GM23338 (cell line): ENCODE measurements around the gene ZMAT5. TPM values are rescaled to one million over a fixed set of nuclear protein-coding genes. Genes with fewer than 3 reads are reported as not detected.

Source experiments
- ATAC-seq: fragments of 200-7000 bp; cut with Tn5 transposase; 3 replicates; pipeline ENCODE4 v1.9.1; 2020
- DNase-seq: peaks from one replicate; pipeline ENCODE4 v3.0.0-alpha.2; 2015; ENCODE audit warnings: low spot score
- H2AFZ ChIP-seq: fragments of 200-600 bp; sonication (generic); 2 replicates; pipeline ENCODE4 v1.8.0; 2016; ENCODE audit warnings: antibody characterized with exemption, mild to moderate bottlenecking, moderate library complexity
- H3F3A ChIP-seq: fragments of 200-600 bp; sonication (generic); replicated peaks from 2 replicates; pipeline ENCODE4 v1.8.0; 2017; ENCODE audit warnings: antibody characterized with exemption, mixed run types, low read depth
- H3K27ac ChIP-seq: fragments of 200-600 bp; sonication (generic); 2 replicates; pipeline ENCODE4 v1.6.1; 2016; ENCODE audit warnings: low read depth
- H3K27me3 ChIP-seq: fragments of 200-600 bp; sonication (generic); 2 replicates; pipeline ENCODE4 v1.8.0; 2016; ENCODE audit warnings: mild to moderate bottlenecking, mixed run types, moderate library complexity; ENCODE audit not compliant: insufficient read depth
- H3K36me3 ChIP-seq: fragments of 200-600 bp; sonication (generic); 2 replicates; pipeline ENCODE4 v1.8.0; 2016; ENCODE audit warnings: mild to moderate bottlenecking; ENCODE audit not compliant: insufficient read depth
- H3K4me1 ChIP-seq: fragments of 200-600 bp; sonication (generic); 2 replicates; pipeline ENCODE4 v1.8.0; 2016; ENCODE audit warnings: mild to moderate bottlenecking, moderate library complexity; ENCODE audit not compliant: insufficient read depth
- H3K4me2 ChIP-seq: fragments of 200-600 bp; sonication (generic); 2 replicates; pipeline ENCODE4 v1.7.1; 2017; ENCODE audit warnings: mixed run types
- H3K4me3 ChIP-seq: fragments of 200-600 bp; sonication (generic); 2 replicates; pipeline ENCODE4 v1.6.1; 2016; ENCODE audit warnings: mixed run types
- H3K79me2 ChIP-seq: fragments of 200-600 bp; sonication (generic); replicated peaks from 2 replicates; pipeline ENCODE4 v1.8.0; 2017; ENCODE audit warnings: mild to moderate bottlenecking; ENCODE audit not compliant: insufficient read depth
- H3K9me2 ChIP-seq: fragments of 200-600 bp; sonication (generic); 2 replicates; pipeline ENCODE4 v1.8.0; 2017; ENCODE audit not compliant: insufficient read depth
- H4K20me1 ChIP-seq: fragments of 200-600 bp; sonication (generic); replicated peaks from 2 replicates; pipeline ENCODE4 v1.8.0; 2017; ENCODE audit warnings: mild to moderate bottlenecking; ENCODE audit not compliant: insufficient read depth
- H3K27ac Mint-ChIP-seq: 2 replicates; pipeline ENCODE4 v1.8.0; 2020; ENCODE audit warnings: inconsistent platforms, mild to moderate bottlenecking, moderate library complexity, mixed read lengths
- H3K27me3 Mint-ChIP-seq: 3 replicates; pipeline ENCODE4 v1.8.0; 2022; ENCODE audit warnings: low read depth, mild to moderate bottlenecking, moderate library complexity, mixed read lengths, inconsistent platforms; ENCODE audit not compliant: insufficient read depth, poor library complexity
- H3K36me3 Mint-ChIP-seq: 3 replicates; pipeline ENCODE4 v1.8.0; 2021; ENCODE audit warnings: low read depth, mild to moderate bottlenecking, inconsistent platforms, moderate library complexity, mixed read lengths
- H3K4me1 Mint-ChIP-seq: 3 replicates; pipeline ENCODE4 v1.8.0; 2020; ENCODE audit warnings: mild to moderate bottlenecking, inconsistent platforms, mixed read lengths
- H3K4me3 Mint-ChIP-seq: 3 replicates; pipeline ENCODE4 v1.8.0; 2021; ENCODE audit warnings: moderate library complexity, mild to moderate bottlenecking, inconsistent platforms, mixed read lengths
- H3K9me3 Mint-ChIP-seq: 3 replicates; pipeline ENCODE4 v1.8.0; 2020; ENCODE audit warnings: moderate library complexity, mild to moderate bottlenecking, inconsistent platforms, mixed read lengths
- CREB1 ChIP-seq: fragments of 250-450 bp; sonication (Bioruptor Pico); IDR thresholded peaks from 2 replicates; pipeline ENCODE4 v1.5.0; 2020; ENCODE audit warnings: low read depth, mild to moderate bottlenecking, moderate library complexity
- EZH2 ChIP-seq: fragments of 200-600 bp; sonication (generic); IDR thresholded peaks from one replicate; pipeline ENCODE4 v1.8.0; 2017; ENCODE audit warnings: antibody characterized with exemption, mild to moderate bottlenecking, low read depth; ENCODE audit not compliant: unreplicated experiment
- EZH2phosphoT487 ChIP-seq: fragments of 200-600 bp; sonication (generic); IDR thresholded peaks from one replicate; pipeline ENCODE4 v1.8.1; 2018; ENCODE audit warnings: antibody characterized with exemption; ENCODE audit not compliant: unreplicated experiment
- JUNB ChIP-seq: IDR thresholded peaks from one replicate; pipeline ENCODE4 v1.6.1; 2016; ENCODE audit warnings: antibody characterized with exemption; ENCODE audit not compliant: unreplicated experiment
- NANOG ChIP-seq: IDR thresholded peaks from 2 replicates; pipeline ENCODE4 v1.6.1; 2016; ENCODE audit warnings: antibody characterized with exemption, borderline replicate concordance
- POLR2AphosphoS5 ChIP-seq: IDR thresholded peaks from 2 replicates; pipeline ENCODE4 v1.6.1; 2016; ENCODE audit warnings: antibody characterized with exemption, low read depth
- STAT1 ChIP-seq: IDR thresholded peaks from one replicate; pipeline ENCODE4 v1.6.1; 2016; ENCODE audit warnings: antibody characterized with exemption; ENCODE audit not compliant: unreplicated experiment
- ZNF114 ChIP-seq: fragments of 250-450 bp; sonication (Bioruptor Pico); IDR thresholded peaks from 2 replicates; pipeline ENCODE4 v1.5.0; 2020; ENCODE audit warnings: mild to moderate bottlenecking, moderate library complexity
- ZNF331 ChIP-seq: fragments of 250-450 bp; sonication (Bioruptor Pico); IDR thresholded peaks from 2 replicates; pipeline ENCODE4 v1.5.0; 2020; ENCODE audit warnings: low read depth, mild to moderate bottlenecking, moderate library complexity
- polyA plus RNA-seq: library from polyadenylated mRNA; unstranded; fragments of >200 nt; fragmentation: Nextera tagmentation; extraction: Ambion mirVana; gene quantifications from 2 replicates; pipeline ENCODE4 v1.2.1, GENCODE V29; 2016
- total RNA-seq: library from RNA; depleted of rRNA; stranded (reverse); fragments of >200 nt; shearing (Covaris generic); gene quantifications from 2 replicates; pipeline ENCODE4 v1.2.3, GENCODE V29; 2014
- TF ChIP-seq, protein P1 (sequence below), 2 experiments: fragments of 200-600 bp in 1 of 2; sonication (generic) in 1 of 2; conservative IDR thresholded peaks; 2 replicates each; pipeline versions ENCODE4 v1.5.1 to v1.6.1; 2016 to 2017; ENCODE audit warnings: antibody characterized with exemption in 2 of 2, low read depth in 2 of 2, mild to moderate bottlenecking in 2 of 2, moderate library complexity in 1 of 2
- TF ChIP-seq, protein P2 (sequence below): fragments of 250-450 bp; sonication (Bioruptor Pico); IDR thresholded peaks from 2 replicates; pipeline ENCODE4 v1.5.0; 2020; ENCODE audit warnings: mild to moderate bottlenecking, moderate library complexity
- TF ChIP-seq, protein P3 (sequence below): IDR thresholded peaks from 2 replicates; pipeline ENCODE4 v1.6.1; 2016; ENCODE audit warnings: antibody characterized with exemption
- TF ChIP-seq, protein P4 (sequence below): IDR thresholded peaks from one replicate; pipeline ENCODE4 v1.6.1; 2018; ENCODE audit warnings: antibody characterized with exemption; ENCODE audit not compliant: unreplicated experiment

The ZMAT5 gene
- total and polyA plus RNA-seq, 2 experiments from 2014 or later, result 14.6 to 25.4 TPM

DNA sequence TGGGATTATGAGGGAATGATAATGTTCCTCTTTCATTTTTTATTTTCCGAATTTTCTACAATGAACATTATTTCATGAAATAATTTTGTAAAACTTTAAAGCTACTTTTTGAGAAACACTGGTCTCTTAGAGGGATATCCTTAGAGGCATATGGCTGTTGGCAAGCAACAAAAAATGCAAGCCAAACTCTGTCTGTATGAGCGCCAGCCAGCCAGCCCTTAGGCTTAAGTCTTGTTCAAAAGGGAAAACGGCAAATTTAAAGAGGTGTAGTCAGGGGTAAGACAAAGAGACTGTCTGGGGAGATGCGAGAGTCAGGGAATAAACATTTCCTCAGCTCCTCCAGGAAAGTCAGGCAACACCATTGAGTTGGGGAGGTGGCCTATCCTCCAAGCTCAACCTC, 48.8 kb upstream of the ZMAT5 start:
- no peaks in the 10 kb centered on the region for H3K4me1 ChIP-seq
- no peaks in the 10 kb centered on the region for H3F3A ChIP-seq
- no peak for DNase-seq
- H3K9me3 Mint-ChIP-seq, result no peaks in the 10 kb centered on the region
- peaks cover 16% of the 10 kb centered on the region for H3K36me3 ChIP-seq
- peaks cover 1% of the 10 kb centered on the region for H3K27me3 Mint-ChIP-seq
- no peaks in the 10 kb centered on the region for H4K20me1 ChIP-seq
- H3K4me3 Mint-ChIP-seq, result no peak overlapping the region
- no peak overlapping the region for H3K27ac ChIP-seq
- H3K27ac Mint-ChIP-seq, result 0 out of 2 replicates have a peak overlapping the region, but pooled peaks have one; percentile 1
- H3K79me2 ChIP-seq, result no peaks in the 10 kb centered on the region
- no peak overlapping the region for H3K4me2 ChIP-seq
- H3K27me3 ChIP-seq, result no peaks in the 10 kb centered on the region
- no peaks in the 10 kb centered on the region; the same call in 1 of the 3 replicates for H3K4me1 Mint-ChIP-seq
- H2AFZ ChIP-seq, result no peak overlapping the region
- no peaks in the 10 kb centered on the region for H3K9me2 ChIP-seq
- TF ChIP-seq CREB1 (CRISPR knock-in tag), result no peak
- no peak for TF ChIP-seq ZNF114
- TF ChIP-seq, protein P1, sequence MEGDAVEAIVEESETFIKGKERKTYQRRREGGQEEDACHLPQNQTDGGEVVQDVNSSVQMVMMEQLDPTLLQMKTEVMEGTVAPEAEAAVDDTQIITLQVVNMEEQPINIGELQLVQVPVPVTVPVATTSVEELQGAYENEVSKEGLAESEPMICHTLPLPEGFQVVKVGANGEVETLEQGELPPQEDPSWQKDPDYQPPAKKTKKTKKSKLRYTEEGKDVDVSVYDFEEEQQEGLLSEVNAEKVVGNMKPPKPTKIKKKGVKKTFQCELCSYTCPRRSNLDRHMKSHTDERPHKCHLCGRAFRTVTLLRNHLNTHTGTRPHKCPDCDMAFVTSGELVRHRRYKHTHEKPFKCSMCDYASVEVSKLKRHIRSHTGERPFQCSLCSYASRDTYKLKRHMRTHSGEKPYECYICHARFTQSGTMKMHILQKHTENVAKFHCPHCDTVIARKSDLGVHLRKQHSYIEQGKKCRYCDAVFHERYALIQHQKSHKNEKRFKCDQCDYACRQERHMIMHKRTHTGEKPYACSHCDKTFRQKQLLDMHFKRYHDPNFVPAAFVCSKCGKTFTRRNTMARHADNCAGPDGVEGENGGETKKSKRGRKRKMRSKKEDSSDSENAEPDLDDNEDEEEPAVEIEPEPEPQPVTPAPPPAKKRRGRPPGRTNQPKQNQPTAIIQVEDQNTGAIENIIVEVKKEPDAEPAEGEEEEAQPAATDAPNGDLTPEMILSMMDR (conservative IDR thresholded peaks at IDR 0.05; ENCODE audit: low read depth in 2 of 2), result no peak
- TF ChIP-seq, protein P2, sequence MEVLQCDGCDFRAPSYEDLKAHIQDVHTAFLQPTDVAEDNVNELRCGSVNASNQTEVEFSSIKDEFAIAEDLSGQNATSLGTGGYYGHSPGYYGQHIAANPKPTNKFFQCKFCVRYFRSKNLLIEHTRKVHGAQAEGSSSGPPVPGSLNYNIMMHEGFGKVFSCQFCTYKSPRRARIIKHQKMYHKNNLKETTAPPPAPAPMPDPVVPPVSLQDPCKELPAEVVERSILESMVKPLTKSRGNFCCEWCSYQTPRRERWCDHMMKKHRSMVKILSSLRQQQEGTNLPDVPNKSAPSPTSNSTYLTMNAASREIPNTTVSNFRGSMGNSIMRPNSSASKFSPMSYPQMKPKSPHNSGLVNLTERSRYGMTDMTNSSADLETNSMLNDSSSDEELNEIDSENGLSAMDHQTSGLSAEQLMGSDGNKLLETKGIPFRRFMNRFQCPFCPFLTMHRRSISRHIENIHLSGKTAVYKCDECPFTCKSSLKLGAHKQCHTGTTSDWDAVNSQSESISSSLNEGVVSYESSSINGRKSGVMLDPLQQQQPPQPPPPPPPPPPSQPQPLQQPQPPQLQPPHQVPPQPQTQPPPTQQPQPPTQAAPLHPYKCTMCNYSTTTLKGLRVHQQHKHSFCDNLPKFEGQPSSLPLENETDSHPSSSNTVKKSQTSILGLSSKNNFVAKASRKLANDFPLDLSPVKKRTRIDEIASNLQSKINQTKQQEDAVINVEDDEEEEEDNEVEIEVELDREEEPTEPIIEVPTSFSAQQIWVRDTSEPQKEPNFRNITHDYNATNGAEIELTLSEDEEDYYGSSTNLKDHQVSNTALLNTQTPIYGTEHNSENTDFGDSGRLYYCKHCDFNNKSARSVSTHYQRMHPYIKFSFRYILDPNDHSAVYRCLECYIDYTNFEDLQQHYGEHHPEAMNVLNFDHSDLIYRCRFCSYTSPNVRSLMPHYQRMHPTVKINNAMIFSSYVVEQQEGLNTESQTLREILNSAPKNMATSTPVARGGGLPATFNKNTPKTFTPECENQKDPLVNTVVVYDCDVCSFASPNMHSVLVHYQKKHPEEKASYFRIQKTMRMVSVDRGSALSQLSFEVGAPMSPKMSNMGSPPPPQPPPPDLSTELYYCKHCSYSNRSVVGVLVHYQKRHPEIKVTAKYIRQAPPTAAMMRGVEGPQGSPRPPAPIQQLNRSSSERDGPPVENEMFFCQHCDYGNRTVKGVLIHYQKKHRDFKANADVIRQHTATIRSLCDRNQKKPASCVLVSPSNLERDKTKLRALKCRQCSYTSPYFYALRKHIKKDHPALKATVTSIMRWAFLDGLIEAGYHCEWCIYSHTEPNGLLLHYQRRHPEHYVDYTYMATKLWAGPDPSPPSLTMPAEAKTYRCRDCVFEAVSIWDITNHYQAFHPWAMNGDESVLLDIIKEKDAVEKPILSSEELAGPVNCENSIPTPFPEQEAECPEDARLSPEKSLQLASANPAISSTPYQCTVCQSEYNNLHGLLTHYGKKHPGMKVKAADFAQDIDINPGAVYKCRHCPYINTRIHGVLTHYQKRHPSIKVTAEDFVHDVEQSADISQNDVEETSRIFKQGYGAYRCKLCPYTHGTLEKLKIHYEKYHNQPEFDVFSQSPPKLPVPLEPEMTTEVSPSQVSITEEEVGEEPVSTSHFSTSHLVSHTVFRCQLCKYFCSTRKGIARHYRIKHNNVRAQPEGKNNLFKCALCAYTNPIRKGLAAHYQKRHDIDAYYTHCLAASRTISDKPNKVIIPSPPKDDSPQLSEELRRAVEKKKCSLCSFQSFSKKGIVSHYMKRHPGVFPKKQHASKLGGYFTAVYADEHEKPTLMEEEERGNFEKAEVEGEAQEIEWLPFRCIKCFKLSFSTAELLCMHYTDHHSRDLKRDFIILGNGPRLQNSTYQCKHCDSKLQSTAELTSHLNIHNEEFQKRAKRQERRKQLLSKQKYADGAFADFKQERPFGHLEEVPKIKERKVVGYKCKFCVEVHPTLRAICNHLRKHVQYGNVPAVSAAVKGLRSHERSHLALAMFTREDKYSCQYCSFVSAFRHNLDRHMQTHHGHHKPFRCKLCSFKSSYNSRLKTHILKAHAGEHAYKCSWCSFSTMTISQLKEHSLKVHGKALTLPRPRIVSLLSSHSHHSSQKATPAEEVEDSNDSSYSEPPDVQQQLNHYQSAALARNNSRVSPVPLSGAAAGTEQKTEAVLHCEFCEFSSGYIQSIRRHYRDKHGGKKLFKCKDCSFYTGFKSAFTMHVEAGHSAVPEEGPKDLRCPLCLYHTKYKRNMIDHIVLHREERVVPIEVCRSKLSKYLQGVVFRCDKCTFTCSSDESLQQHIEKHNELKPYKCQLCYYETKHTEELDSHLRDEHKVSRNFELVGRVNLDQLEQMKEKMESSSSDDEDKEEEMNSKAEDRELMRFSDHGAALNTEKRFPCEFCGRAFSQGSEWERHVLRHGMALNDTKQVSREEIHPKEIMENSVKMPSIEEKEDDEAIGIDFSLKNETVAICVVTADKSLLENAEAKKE (CRISPR knock-in tag), result no peak
- TF ChIP-seq, protein P3, sequence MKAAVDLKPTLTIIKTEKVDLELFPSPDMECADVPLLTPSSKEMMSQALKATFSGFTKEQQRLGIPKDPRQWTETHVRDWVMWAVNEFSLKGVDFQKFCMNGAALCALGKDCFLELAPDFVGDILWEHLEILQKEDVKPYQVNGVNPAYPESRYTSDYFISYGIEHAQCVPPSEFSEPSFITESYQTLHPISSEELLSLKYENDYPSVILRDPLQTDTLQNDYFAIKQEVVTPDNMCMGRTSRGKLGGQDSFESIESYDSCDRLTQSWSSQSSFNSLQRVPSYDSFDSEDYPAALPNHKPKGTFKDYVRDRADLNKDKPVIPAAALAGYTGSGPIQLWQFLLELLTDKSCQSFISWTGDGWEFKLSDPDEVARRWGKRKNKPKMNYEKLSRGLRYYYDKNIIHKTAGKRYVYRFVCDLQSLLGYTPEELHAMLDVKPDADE, result no peak
- TF ChIP-seq POLR2AphosphoS5, result no peak
- TF ChIP-seq ZNF331 (CRISPR knock-in tag), result no peak
- TF ChIP-seq EZH2phosphoT487, result no peak
- TF ChIP-seq NANOG, result no peak
- TF ChIP-seq, protein P4, sequence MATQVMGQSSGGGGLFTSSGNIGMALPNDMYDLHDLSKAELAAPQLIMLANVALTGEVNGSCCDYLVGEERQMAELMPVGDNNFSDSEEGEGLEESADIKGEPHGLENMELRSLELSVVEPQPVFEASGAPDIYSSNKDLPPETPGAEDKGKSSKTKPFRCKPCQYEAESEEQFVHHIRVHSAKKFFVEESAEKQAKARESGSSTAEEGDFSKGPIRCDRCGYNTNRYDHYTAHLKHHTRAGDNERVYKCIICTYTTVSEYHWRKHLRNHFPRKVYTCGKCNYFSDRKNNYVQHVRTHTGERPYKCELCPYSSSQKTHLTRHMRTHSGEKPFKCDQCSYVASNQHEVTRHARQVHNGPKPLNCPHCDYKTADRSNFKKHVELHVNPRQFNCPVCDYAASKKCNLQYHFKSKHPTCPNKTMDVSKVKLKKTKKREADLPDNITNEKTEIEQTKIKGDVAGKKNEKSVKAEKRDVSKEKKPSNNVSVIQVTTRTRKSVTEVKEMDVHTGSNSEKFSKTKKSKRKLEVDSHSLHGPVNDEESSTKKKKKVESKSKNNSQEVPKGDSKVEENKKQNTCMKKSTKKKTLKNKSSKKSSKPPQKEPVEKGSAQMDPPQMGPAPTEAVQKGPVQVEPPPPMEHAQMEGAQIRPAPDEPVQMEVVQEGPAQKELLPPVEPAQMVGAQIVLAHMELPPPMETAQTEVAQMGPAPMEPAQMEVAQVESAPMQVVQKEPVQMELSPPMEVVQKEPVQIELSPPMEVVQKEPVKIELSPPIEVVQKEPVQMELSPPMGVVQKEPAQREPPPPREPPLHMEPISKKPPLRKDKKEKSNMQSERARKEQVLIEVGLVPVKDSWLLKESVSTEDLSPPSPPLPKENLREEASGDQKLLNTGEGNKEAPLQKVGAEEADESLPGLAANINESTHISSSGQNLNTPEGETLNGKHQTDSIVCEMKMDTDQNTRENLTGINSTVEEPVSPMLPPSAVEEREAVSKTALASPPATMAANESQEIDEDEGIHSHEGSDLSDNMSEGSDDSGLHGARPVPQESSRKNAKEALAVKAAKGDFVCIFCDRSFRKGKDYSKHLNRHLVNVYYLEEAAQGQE, result no peak
- no peak for TF ChIP-seq STAT1
- no peak for TF ChIP-seq JUNB
- TF ChIP-seq EZH2, result no peak
- no peak for ATAC-seq
- no peak overlapping the region for H3K4me3 ChIP-seq
- peaks cover 40% of the 10 kb centered on the region for H3K36me3 Mint-ChIP-seq
